ENCODE measurements around the gene UNK.

GRCh38 chr17:75810216-75810615 lies 25.6 kb downstream of the UNK start:
- TF ChIP-seq, protein P1, sequence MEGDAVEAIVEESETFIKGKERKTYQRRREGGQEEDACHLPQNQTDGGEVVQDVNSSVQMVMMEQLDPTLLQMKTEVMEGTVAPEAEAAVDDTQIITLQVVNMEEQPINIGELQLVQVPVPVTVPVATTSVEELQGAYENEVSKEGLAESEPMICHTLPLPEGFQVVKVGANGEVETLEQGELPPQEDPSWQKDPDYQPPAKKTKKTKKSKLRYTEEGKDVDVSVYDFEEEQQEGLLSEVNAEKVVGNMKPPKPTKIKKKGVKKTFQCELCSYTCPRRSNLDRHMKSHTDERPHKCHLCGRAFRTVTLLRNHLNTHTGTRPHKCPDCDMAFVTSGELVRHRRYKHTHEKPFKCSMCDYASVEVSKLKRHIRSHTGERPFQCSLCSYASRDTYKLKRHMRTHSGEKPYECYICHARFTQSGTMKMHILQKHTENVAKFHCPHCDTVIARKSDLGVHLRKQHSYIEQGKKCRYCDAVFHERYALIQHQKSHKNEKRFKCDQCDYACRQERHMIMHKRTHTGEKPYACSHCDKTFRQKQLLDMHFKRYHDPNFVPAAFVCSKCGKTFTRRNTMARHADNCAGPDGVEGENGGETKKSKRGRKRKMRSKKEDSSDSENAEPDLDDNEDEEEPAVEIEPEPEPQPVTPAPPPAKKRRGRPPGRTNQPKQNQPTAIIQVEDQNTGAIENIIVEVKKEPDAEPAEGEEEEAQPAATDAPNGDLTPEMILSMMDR (IDR thresholded peaks at IDR 0.05; ENCODE audit: extremely low read depth in 1 of 2, insufficient read depth in 1 of 2, low read depth in 1 of 2, low read length in 2 of 2), result no peak
- TF ChIP-seq EZH2 (IDR thresholded peaks at IDR 0.05; ENCODE audit: borderline replicate concordance, low read depth, low read length, severe bottlenecking) (no peak), POLR2A (IDR thresholded peaks at IDR 0.05; ENCODE audit: low read depth, low read length) (no peak), POLR2AphosphoS5 (IDR thresholded peaks at IDR 0.05; ENCODE audit: insufficient read depth, low read depth, low read length) (no peak), FOS (IDR thresholded peaks at IDR 0.05; ENCODE audit: borderline replicate concordance, insufficient read depth, low read length) (no peak), MAX (IDR thresholded peaks at IDR 0.05; ENCODE audit: insufficient read depth, insufficient read length) (no peak), MYC (IDR thresholded peaks at IDR 0.05; ENCODE audit: low read depth, low read length) (no peak), GATA2 (IDR thresholded peaks at IDR 0.05; ENCODE audit: insufficient read depth, insufficient read length, low read depth, low read length) (no peak), JUN (IDR thresholded peaks at IDR 0.05; ENCODE audit: borderline replicate concordance, insufficient read depth, insufficient read length, low read depth) (no peak)
